ENCODE results near the gene TUSC2. TPM values are rescaled to one million over a fixed set of nuclear protein-coding genes. Genes with fewer than 3 reads are reported as not detected.

The TUSC2 gene
- polyA plus RNA-seq, 1 donor, result 17.7 TPM

Other genes starting within 250 kb of the TUSC2 start
- 179 TPM for gene RBM5, start 239.3 kb downstream of the TUSC2 start, polyA plus RNA-seq (ENCODE audit: insufficient read length)
- 13.0 TPM for gene SEMA3F, start 172.9 kb downstream of the TUSC2 start, polyA plus RNA-seq (ENCODE audit: insufficient read length)
- 0.37 TPM for gene GNAT1, start 136.6 kb downstream of the TUSC2 start, polyA plus RNA-seq (ENCODE audit: insufficient read length)
- gene SLC38A3, start 123.0 kb downstream of the TUSC2 start, polyA plus RNA-seq (ENCODE audit: insufficient read length), result 3.3 TPM
- 187 TPM for gene GNAI2, start 92.0 kb downstream of the TUSC2 start, polyA plus RNA-seq (ENCODE audit: insufficient read length)
- 43.9 TPM for gene SEMA3B, start 59.1 kb downstream of the TUSC2 start, polyA plus RNA-seq (ENCODE audit: insufficient read length)
- gene LSMEM2, start 49.1 kb downstream of the TUSC2 start, polyA plus RNA-seq (ENCODE audit: insufficient read length), result 35.9 TPM
- 54.2 TPM for gene IFRD2, start 35.8 kb downstream of the TUSC2 start, polyA plus RNA-seq (ENCODE audit: insufficient read length)
- gene HYAL3, start 28.8 kb downstream of the TUSC2 start, polyA plus RNA-seq (ENCODE audit: insufficient read length), result 1.3 TPM
- 9.5 TPM for gene NAA80, start 28.8 kb downstream of the TUSC2 start, polyA plus RNA-seq (ENCODE audit: insufficient read length)
- 2.1 TPM for gene HYAL1, start 24.6 kb downstream of the TUSC2 start, polyA plus RNA-seq (ENCODE audit: insufficient read length)
- gene HYAL2, start 5.5 kb downstream of the TUSC2 start, polyA plus RNA-seq (ENCODE audit: insufficient read length), result 39.2 TPM
- gene RASSF1, start 12.6 kb upstream of the TUSC2 start, polyA plus RNA-seq (ENCODE audit: insufficient read length), result 36.3 TPM
- 1.4 TPM for gene ZMYND10, start 17.5 kb upstream of the TUSC2 start, polyA plus RNA-seq (ENCODE audit: insufficient read length)
- 17.6 TPM for gene NPRL2, start 22.6 kb upstream of the TUSC2 start, polyA plus RNA-seq (ENCODE audit: insufficient read length)
- 8.5 TPM for gene CYB561D2, start 22.6 kb upstream of the TUSC2 start, polyA plus RNA-seq (ENCODE audit: insufficient read length)
- 25.7 TPM for gene TMEM115, start 31.3 kb upstream of the TUSC2 start, polyA plus RNA-seq (ENCODE audit: insufficient read length)
- 8.2 TPM for gene CACNA2D2, start 175.4 kb upstream of the TUSC2 start, polyA plus RNA-seq (ENCODE audit: insufficient read length)
- 23.5 TPM for gene C3orf18, start 239.5 kb upstream of the TUSC2 start, polyA plus RNA-seq (ENCODE audit: insufficient read length)
- 21.7 TPM for gene HEMK1, start 241.3 kb upstream of the TUSC2 start, polyA plus RNA-seq (ENCODE audit: insufficient read length)

All from hindlimb muscle (tissue), 1 donor.